HG02943 (cell line): Measurements from ENCODE around the gene ZNF619.
"Not testable (repeated sequence)": the region's sequence is repeated elsewhere in the genome, so short reads cannot be mapped to it uniquely, and the experiment has no call there.

ENCODE experiments used
- ATAC-seq: cut with Tn5 transposase; IDR thresholded peaks from one replicate; pipeline ENCODE4 v1.9.1; 2021; ENCODE audit warnings: mild to moderate bottlenecking, low read depth, moderate library complexity; ENCODE audit not compliant: unreplicated experiment

The ZNF619 gene

GRCh38 chr3:40476478-40477470 is at the start of gene ZNF619:
TSS of gene ZNF619 (plus strand) at chr3:40477122. CDS start at chr3:40477980, 858 bp downstream.
- peak; percentile 75 for ATAC-seq

GRCh38 chr3:40432793-40433192 is 44.1 kb upstream of the ZNF619 start:
- ATAC-seq: no peak

- no peak for ATAC-seq
Measured at GRCh38 chr3:40437889-40438288, 39.0 kb upstream of the ZNF619 start.

GRCh38 chr3:40445062-40445461 is 31.9 kb upstream of the ZNF619 start:
- ATAC-seq: no peak

- ATAC-seq: no peak
Measured at GRCh38 chr3:40445880-40446279, 31.0 kb upstream of the ZNF619 start.

GRCh38 chr3:40450438-40450837 is 26.5 kb upstream of the ZNF619 start:
- no peak for ATAC-seq

GRCh38 chr3:40451551-40451950 is 25.4 kb upstream of the ZNF619 start:
- ATAC-seq: no peak

- no peak for ATAC-seq
Measured at GRCh38 chr3:40452057-40452456, 24.9 kb upstream of the ZNF619 start.

- no peak for ATAC-seq
Measured at GRCh38 chr3:40452562-40452875, 24.4 kb upstream of the ZNF619 start.

- ATAC-seq: peak; percentile 93
Measured at GRCh38 chr3:40452876-40453730, 23.8 kb upstream of the ZNF619 start.

- ATAC-seq: no peak
Measured at GRCh38 chr3:40453933-40454332, 23.0 kb upstream of the ZNF619 start.

- ATAC-seq: no peak
Measured at GRCh38 chr3:40455328-40455727, 21.6 kb upstream of the ZNF619 start.

GRCh38 chr3:40456279-40456939 is 20.5 kb upstream of the ZNF619 start:
- ATAC-seq: no peak

GRCh38 chr3:40456940-40457823 is 19.7 kb upstream of the ZNF619 start, which contains the start of gene RPL14:
TSS of gene RPL14 (plus strand) at chr3:40457339. CDS start at chr3:40457472, 133 bp downstream.
- peak; percentile 70 for ATAC-seq

GRCh38 chr3:40458473-40458872 is 18.4 kb upstream of the ZNF619 start:
- ATAC-seq: no peak

GRCh38 chr3:40460481-40460880 is 16.4 kb upstream of the ZNF619 start:
- ATAC-seq: not testable (repeated sequence)

- no peak for ATAC-seq
Measured at GRCh38 chr3:40461161-40461560, 15.8 kb upstream of the ZNF619 start.

GRCh38 chr3:40462838-40463237 is 14.1 kb upstream of the ZNF619 start:
- not testable (repeated sequence) for ATAC-seq

GRCh38 chr3:40463579-40463978 is 13.3 kb upstream of the ZNF619 start:
- ATAC-seq: no peak
